Vagina (tissue), 2 donors: ENCODE measurements around the gene PATJ.

ENCODE experiments used
- POLR2A ChIP-seq, 2 donors: fragments of 450-650 bp; IDR thresholded peaks; one replicate each; pipeline ENCODE4 v1.6.1; 2017; ENCODE audit warnings: antibody characterized with exemption in 2 of 2, mild to moderate bottlenecking in 2 of 2, moderate library complexity in 2 of 2
- TF ChIP-seq, protein P1 (sequence below), 3 experiments: fragments of 450-650 bp in 2 of 3; fragments of 200-600 bp in 1 of 3; sonication (generic) in 1 of 3; IDR thresholded peaks; one replicate each; pipeline ENCODE4 v1.5.1; 2017 to 2019; ENCODE audit warnings: antibody characterized with exemption in 3 of 3, mild to moderate bottlenecking in 2 of 3, moderate library complexity in 2 of 3

DNA sequence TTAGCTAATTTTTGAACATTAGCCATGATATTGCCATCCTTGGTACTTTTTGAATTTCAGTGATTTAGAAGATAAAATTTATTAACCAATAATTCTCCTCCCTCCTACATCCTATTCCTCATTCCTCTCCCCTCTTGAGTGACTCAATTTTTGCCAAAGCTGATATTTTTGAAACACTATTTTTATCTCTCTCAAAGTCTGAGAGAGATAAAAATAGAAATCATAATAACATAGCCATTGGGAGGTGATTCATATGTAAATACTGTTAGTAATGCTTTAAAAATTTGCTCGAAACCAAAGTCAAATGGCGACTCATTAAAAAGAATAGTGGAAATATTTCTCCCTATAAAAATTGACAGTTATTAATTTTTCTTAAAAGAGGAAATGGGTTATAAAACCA, 97.4 kb downstream of the PATJ start:
- TF ChIP-seq, protein P1, sequence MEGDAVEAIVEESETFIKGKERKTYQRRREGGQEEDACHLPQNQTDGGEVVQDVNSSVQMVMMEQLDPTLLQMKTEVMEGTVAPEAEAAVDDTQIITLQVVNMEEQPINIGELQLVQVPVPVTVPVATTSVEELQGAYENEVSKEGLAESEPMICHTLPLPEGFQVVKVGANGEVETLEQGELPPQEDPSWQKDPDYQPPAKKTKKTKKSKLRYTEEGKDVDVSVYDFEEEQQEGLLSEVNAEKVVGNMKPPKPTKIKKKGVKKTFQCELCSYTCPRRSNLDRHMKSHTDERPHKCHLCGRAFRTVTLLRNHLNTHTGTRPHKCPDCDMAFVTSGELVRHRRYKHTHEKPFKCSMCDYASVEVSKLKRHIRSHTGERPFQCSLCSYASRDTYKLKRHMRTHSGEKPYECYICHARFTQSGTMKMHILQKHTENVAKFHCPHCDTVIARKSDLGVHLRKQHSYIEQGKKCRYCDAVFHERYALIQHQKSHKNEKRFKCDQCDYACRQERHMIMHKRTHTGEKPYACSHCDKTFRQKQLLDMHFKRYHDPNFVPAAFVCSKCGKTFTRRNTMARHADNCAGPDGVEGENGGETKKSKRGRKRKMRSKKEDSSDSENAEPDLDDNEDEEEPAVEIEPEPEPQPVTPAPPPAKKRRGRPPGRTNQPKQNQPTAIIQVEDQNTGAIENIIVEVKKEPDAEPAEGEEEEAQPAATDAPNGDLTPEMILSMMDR (IDR thresholded peaks at IDR 0.05), result no peak
- no peak for TF ChIP-seq POLR2A (IDR thresholded peaks at IDR 0.05)
